NOMO-1 treated with DMSO at 0.1 percent for 48 hours (cell line): ENCODE results near the gene MRGPRG.
"Not testable (repeated sequence)": the region's sequence is repeated elsewhere in the genome, so short reads cannot be mapped to it uniquely, and the experiment has no call there.

Experiments
- DNase-seq: peaks from one replicate; lab custom pipeline; 2025; ENCODE audit not compliant: unreplicated experiment; lab: John Stamatoyannopoulos, UW

MRGPRG gene

GRCh38 chr11:3218483-3219280 is at the start of gene MRGPRG:
MRGPRG (minus strand) TSS chr11:3218813; CDS start chr11:3218813, 0 bp downstream.
- DNase-seq: no peak

- not testable (repeated sequence) for DNase-seq
Observed at GRCh38 chr11:3262548-3262947, 43.9 kb upstream of the MRGPRG start.

- DNase-seq: not testable (repeated sequence)
Observed at GRCh38 chr11:3261831-3262230, 43.2 kb upstream of the MRGPRG start.

GRCh38 chr11:3257509-3257908 is 38.9 kb upstream of the MRGPRG start:
- DNase-seq: not testable (repeated sequence)

- not testable (repeated sequence) for DNase-seq
Observed at GRCh38 chr11:3255241-3255640, 36.6 kb upstream of the MRGPRG start.

GRCh38 chr11:3254773-3255172 is 36.2 kb upstream of the MRGPRG start:
- not testable (repeated sequence) for DNase-seq

GRCh38 chr11:3245071-3245470 is 26.5 kb upstream of the MRGPRG start:
- no peak for DNase-seq

GRCh38 chr11:3243880-3244279 is 25.3 kb upstream of the MRGPRG start:
- no peak for DNase-seq

GRCh38 chr11:3237119-3237518 is 18.5 kb upstream of the MRGPRG start:
- no peak for DNase-seq

- no peak for DNase-seq
Observed at GRCh38 chr11:3234846-3235245, 16.2 kb upstream of the MRGPRG start.

- no peak for DNase-seq
Observed at GRCh38 chr11:3232956-3233355, 14.3 kb upstream of the MRGPRG start.

- no peak for DNase-seq
Observed at GRCh38 chr11:3231851-3232744, 13.5 kb upstream of the MRGPRG start, which contains the start of gene MRGPRE. MRGPRE (minus strand) TSS chr11:3232417; CDS start chr11:3228799, 3,618 bp downstream.

GRCh38 chr11:3231550-3231850 is 12.9 kb upstream of the MRGPRG start:
- no peak for DNase-seq

- no peak for DNase-seq
Observed at GRCh38 chr11:3230636-3231549, 12.3 kb upstream of the MRGPRG start.

GRCh38 chr11:3229673-3230630 is 11.3 kb upstream of the MRGPRG start:
- no peak for DNase-seq

- DNase-seq: no peak
Observed at GRCh38 chr11:3228445-3228829, 9.8 kb upstream of the MRGPRG start.

- peak; percentile 64 for DNase-seq
Observed at GRCh38 chr11:3227568-3228444, 9.2 kb upstream of the MRGPRG start.

GRCh38 chr11:3226846-3227567 is 8.4 kb upstream of the MRGPRG start:
- no peak for DNase-seq
